ENCODE results near the gene ERVMER34-1.
A peak's percentile ranks its signal among the peaks of the same experiment; 100 is the strongest.

The ERVMER34-1 gene

DNA sequence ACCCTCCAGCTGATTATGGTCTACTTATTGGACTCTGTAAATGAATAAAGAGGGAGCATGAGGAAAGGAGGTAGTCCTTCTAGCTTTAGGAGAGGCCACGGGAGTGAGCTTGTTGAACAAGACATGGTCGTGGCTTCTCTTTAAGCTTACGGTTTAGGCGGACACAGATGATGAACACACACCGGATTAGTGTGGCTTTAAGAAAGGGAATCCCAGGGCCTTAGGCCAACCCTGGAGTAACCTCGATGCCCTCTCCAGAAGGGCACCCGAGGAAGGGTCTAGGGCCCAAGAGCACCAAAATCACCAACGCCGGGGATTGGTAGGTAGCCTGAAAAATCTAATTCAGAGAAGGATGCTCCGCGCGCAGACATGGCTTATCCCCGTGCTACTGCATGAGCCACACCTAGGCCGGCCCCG is 39.4 kb downstream of the ERVMER34-1 start:
- peak overlapping the region; percentile 81 for H3K4me3 Mint-ChIP-seq
- H3K27me3 Mint-ChIP-seq, result no peaks in the 10 kb centered on the region

DNA sequence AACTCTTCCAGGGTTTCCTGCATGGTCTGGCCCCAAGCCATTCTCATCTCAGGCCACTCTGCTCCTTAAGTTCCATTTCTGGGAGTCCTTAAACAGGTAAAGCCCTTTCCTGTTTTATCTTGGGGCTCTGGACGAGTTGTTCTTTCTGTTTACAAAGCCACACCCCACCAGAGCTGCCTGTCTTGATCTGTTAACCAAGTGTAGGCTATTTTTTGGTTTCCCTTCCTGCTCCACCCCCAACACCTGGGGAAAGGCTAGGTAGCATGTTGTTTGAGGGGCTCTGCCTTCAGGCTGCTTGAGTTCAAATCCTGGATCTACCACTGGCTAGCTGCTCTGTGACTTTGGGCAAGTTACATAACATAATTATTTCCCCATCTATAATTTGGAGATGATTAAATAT is 40.0 kb downstream of the ERVMER34-1 start:
- H3K4me1 Mint-ChIP-seq, result peaks cover 46% of the 10 kb centered on the region
- no peaks in the 10 kb centered on the region for H3K9me3 Mint-ChIP-seq
- H3K27me3 Mint-ChIP-seq, result no peaks in the 10 kb centered on the region
- H3K36me3 Mint-ChIP-seq, result peaks cover 29% of the 10 kb centered on the region
- peak overlapping the region; percentile 74 for H3K27ac Mint-ChIP-seq
- peak overlapping the region; percentile 81 for H3K4me3 Mint-ChIP-seq

More for the DNA sequence above, 39.4 kb downstream of the ERVMER34-1 start:
- H3K36me3 Mint-ChIP-seq, result peaks cover 30% of the 10 kb centered on the region
- H3K4me1 Mint-ChIP-seq, result peaks cover 50% of the 10 kb centered on the region
- H3K27ac Mint-ChIP-seq, result peak overlapping the region; percentile 74
- no peaks in the 10 kb centered on the region for H3K9me3 Mint-ChIP-seq

DNA sequence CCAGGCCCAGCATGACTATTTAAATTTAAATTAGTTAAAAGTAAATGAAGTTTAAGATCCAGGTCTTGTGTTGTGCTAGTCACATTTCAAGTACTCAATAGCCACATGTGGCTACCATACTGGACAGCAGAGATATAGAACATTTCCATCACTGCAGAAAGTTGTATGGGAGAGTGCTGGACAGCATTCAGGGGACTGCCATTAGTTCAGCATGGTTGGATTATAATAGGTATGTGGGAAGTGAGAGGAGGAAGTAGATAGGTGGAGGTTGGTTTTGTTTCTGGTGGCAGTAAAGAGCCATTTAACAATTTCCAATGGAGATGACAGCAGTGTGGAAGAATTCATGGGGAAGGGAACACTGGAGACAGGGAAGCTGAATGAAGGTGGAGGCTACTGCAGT is 42.1 kb downstream of the ERVMER34-1 start:
- Mint-ChIP-seq H3K4me3 (no peak overlapping the region), H3K9me3 (no peaks in the 10 kb centered on the region), H3K27ac (no peak overlapping the region), H3K4me1 (peaks cover 24% of the 10 kb centered on the region), H3K27me3 (peaks cover 2% of the 10 kb centered on the region), H3K36me3 (peaks cover 10% of the 10 kb centered on the region)

- H3K27me3 Mint-ChIP-seq, result peaks cover 2% of the 10 kb centered on the region
- H3K9me3 Mint-ChIP-seq, result no peaks in the 10 kb centered on the region
- no peak overlapping the region for H3K4me3 Mint-ChIP-seq
- H3K36me3 Mint-ChIP-seq, result no peaks in the 10 kb centered on the region
- H3K4me1 Mint-ChIP-seq, result no peaks in the 10 kb centered on the region
- H3K27ac Mint-ChIP-seq, result no peak overlapping the region
Measured at GRCh38 chr4:52704661-52705060, 46.6 kb downstream of the ERVMER34-1 start.

DNA sequence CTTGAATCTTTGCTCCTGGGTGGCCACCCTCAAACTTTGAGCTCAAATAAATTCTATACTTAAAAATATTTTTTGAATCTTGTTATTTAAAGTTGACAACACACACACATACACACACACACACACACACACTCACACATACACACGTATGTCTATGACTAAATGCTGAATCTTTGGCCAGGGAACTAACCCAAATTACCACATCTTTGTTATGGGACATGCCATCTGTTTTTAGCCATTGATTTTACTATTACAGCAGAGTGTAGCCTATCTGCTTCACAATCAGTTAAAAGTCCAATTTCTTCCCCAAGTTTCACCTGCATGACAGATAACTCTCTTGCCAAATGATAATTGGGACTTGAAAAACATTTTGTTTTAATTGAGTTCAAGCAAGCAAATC is 47.1 kb downstream of the ERVMER34-1 start:
- Mint-ChIP-seq H3K36me3 (no peaks in the 10 kb centered on the region), H3K27me3 (peaks cover 2% of the 10 kb centered on the region), H3K4me3 (no peak overlapping the region), H3K9me3 (no peaks in the 10 kb centered on the region), H3K27ac (no peak overlapping the region), H3K4me1 (no peaks in the 10 kb centered on the region)

DNA sequence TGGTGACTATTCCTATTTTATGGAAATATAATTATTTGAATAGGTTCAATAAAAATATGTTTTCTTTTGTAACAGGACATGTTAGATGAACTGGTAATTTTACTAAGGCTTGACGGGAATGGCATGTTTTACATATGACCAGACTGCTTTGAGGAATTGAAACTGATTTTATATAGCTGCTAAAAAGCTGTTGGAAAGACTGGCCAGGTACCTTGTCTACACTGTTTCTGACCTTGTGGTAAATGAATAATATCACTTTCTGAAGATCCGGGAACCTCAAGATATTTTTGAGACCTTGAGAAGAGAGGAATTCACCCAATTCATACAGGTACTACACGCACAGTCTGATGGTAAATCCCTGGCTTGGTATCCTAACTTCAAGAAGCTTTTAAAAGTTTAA is 50.0 kb downstream of the ERVMER34-1 start:
- H3K4me1 Mint-ChIP-seq, result no peaks in the 10 kb centered on the region
- H3K4me3 Mint-ChIP-seq, result no peak overlapping the region
- no peak overlapping the region for H3K27ac Mint-ChIP-seq
- H3K36me3 Mint-ChIP-seq, result no peaks in the 10 kb centered on the region
- no peaks in the 10 kb centered on the region for H3K9me3 Mint-ChIP-seq
- H3K27me3 Mint-ChIP-seq, result peaks cover 5% of the 10 kb centered on the region

DNA sequence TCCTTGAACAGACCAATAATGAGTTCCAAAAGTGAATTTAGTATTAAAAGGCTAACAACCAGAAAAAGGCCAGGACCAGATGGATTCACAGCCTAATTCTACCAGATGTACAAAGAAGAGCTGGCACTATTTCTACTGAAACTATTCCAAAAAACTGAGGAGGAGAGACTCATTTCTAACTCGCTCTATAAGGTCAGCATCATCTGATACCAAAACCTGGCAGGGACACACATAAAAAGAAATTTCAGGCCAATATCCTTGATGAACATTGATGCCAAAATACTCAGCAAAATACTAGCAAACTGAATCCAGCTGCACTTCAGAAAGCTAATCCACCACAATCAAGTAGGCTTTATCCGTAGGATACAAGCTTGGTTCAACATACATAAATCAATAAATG is 56.3 kb downstream of the ERVMER34-1 start:
- Mint-ChIP-seq H3K4me3 (no peak overlapping the region), H3K36me3 (peaks cover 15% of the 10 kb centered on the region), H3K27ac (no peak overlapping the region), H3K4me1 (no peaks in the 10 kb centered on the region), H3K9me3 (peaks cover 7% of the 10 kb centered on the region), H3K27me3 (peaks cover 12% of the 10 kb centered on the region)

DNA sequence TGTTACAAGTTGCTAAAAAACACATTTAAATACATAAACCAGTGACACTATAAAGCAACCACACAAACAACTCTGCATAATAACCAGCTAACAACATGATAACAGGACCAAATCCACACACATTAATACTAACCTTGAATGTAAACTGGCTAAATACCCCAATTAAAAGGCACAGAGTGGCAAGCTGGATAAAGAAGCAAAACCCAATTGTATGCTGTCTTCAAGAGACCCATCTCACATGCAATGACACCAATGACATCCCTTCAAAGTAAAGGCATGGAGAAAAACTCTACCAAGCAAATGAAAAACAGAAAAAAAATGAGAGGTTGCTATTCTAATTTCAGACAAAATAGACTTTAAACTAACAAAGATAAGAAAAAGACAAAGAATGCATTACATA is 57.7 kb downstream of the ERVMER34-1 start:
- Mint-ChIP-seq H3K4me1 (no peaks in the 10 kb centered on the region), H3K27ac (no peak overlapping the region), H3K4me3 (no peak overlapping the region), H3K36me3 (peaks cover 15% of the 10 kb centered on the region), H3K27me3 (peaks cover 12% of the 10 kb centered on the region), H3K9me3 (peaks cover 7% of the 10 kb centered on the region)

Measured in activated naive CD4-positive, alpha-beta T cell treated with anti-CD3 and anti-CD28 coated beads, Interleukin-2, amount 50 U/mL, for 24 hours (primary cell).